Testis (tissue), 2 donors: ENCODE data around the gene ATP10A.

Experiments
- POLR2A ChIP-seq: fragments of 450-650 bp; IDR thresholded peaks from one replicate; pipeline ENCODE4 v1.6.1; 2017; ENCODE audit warnings: antibody characterized with exemption, mild to moderate bottlenecking, moderate library complexity
- TF ChIP-seq, protein P1 (sequence below), 3 experiments: fragments of 450-650 bp in 2 of 3; fragments of 200-600 bp in 1 of 3; sonication (generic) in 1 of 3; IDR thresholded peaks; one replicate each; pipeline ENCODE4 v1.5.1; 2016 to 2019; ENCODE audit warnings: antibody characterized with exemption in 3 of 3, mild to moderate bottlenecking in 2 of 3, moderate library complexity in 1 of 3

DNA sequence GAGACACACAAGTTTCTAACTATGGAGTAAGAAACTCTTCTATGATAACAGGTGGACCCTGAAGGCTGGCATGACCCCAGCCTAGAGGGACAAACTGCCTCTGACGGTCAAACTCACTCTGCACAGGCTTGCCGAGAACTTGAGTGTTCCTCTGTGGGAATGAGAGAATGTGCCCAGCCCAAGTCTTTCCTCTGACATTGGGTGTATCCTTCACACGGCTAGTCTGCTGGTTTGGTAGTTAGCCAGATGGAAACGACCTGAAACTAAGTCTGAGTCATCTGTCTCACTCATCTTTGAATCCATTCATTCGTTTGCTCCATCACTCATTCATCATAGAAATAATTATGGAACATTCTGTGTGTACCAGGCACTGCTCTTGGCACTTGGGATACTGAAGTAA, 198.4 kb downstream of the ATP10A start:
- TF ChIP-seq POLR2A, result no peak
- TF ChIP-seq, protein P1, sequence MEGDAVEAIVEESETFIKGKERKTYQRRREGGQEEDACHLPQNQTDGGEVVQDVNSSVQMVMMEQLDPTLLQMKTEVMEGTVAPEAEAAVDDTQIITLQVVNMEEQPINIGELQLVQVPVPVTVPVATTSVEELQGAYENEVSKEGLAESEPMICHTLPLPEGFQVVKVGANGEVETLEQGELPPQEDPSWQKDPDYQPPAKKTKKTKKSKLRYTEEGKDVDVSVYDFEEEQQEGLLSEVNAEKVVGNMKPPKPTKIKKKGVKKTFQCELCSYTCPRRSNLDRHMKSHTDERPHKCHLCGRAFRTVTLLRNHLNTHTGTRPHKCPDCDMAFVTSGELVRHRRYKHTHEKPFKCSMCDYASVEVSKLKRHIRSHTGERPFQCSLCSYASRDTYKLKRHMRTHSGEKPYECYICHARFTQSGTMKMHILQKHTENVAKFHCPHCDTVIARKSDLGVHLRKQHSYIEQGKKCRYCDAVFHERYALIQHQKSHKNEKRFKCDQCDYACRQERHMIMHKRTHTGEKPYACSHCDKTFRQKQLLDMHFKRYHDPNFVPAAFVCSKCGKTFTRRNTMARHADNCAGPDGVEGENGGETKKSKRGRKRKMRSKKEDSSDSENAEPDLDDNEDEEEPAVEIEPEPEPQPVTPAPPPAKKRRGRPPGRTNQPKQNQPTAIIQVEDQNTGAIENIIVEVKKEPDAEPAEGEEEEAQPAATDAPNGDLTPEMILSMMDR (IDR thresholded peaks at IDR 0.05), result no peak
